Measurements from ENCODE around the gene TEPSIN. TPM values are rescaled to one million over a fixed set of nuclear protein-coding genes. Genes with fewer than 3 reads are reported as not detected.

TEPSIN gene
- polyA plus RNA-seq, 10 donors = 7.7 to 14.8 (median 11.6) TPM

- no peak for DNase-seq
Measured at GRCh38 chr17:81272616-81273015, 33.8 kb upstream of the TEPSIN start.

- no peak for DNase-seq
Measured at GRCh38 chr17:81271226-81271625, 32.4 kb upstream of the TEPSIN start.

- no peak for DNase-seq
Measured at GRCh38 chr17:81270279-81270678, 31.4 kb upstream of the TEPSIN start.

DNA sequence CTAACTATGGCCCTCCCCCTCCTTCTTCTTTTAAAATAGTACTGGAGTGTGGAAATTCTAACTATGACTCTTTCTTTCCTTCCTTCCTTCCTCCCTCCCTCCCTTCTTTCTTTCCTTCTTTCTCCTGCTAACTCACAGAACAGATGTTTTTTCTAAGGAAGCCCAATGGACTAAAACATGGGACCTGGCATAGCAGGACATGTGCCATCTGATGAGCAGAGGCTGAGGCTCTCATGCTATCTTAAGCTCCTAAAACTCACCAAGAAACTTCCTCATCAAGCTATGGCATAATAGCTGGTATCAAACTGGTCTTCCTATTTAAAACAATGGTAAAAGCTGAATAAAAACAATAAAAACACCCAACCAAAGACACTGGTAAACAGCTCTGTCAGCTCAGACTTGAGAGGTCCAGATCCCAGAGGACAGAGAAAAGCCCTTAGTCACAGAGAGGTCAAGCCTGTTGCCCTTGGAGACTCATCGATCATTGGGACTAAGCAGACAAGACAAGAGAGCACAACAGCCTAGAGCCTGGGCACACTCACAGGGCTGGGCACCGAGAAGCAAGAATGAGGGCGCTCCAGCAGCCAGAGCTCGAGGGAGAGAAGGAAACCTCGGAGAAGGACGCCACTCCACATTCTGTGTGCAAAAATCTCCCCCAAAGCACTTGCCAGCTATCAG is 28.7 kb upstream of the TEPSIN start:
- no peak for DNase-seq

DNA sequence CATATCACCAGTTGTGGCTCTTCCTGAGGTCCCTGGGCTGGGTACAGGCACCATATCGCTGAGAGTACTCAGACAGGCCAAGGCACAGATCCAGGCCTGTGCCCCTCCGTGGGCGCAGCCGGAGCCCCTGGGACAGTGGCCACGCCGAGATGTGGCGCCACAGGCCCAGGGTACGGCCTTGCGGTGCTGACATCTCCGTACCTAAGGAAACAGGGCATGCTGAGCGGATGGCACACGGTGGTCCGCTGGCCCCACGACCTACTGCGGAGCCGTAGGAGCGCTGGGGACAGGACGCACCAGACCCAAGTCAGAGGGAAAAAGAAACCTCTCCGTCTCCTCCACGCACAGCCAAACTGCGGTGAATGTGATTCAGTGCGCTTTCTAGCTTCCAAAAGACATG is 26.7 kb upstream of the TEPSIN start:
- DNase-seq = no peak

DNA sequence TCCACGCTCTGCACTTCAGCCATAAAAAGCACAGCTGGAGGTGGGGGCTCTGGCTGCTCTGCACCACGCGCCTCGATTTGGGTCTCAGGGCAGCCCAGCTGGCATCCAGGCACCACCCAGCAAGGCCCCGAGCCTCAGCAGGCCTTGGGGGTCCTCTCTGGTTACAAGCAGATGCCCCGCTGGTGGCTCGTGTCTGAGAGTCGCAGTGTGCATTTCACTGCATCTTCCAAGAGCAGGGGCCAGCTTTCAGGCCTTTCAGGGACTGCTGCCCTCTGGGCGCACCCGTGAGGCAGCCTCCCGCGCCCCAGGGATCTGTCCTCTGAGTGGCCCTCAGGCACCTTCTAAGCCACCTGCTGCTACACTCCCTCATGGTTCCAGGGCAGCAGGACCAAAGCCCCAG is 25.8 kb upstream of the TEPSIN start:
- DNase-seq = no peak

DNA sequence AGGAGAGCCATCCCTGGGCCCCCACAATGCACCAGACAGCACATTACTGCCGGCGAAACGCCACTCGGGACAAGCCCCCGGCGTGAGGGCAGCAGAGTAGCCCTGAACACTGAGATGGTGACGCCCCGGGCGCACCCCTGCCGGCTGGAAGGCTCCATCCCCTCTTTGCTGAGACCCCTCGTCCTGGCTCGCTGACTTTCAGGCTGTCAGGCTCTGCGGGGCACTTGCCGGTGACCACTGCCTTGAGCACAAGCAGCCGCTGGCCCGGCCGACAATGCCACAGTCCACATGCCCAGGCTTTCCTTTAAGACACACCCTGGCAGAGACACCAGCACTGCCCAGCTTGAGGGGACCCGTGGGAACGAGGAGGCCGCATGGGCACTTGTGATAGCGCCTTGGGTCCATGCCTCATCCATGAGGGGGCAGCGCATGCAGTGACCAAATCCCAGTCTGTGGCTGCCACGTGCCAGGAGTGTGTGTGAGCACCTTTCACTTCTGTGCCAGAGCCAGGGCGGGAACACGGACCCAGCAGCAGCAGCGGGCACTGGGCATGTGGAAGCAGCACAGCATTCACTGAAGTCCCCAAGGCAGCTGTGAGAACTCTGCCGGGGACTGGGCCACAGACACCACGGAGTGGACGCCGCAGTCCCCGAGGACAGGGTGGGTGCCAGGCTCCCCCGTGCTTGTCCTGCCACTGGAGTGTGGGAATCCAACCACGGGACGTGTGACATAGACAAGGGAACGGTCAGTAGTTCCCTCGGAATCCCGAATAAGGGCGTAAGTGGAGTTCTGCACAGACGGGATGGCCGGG is 24.7 kb upstream of the TEPSIN start:
- no peak for DNase-seq

- DNase-seq = no peak
Measured at GRCh38 chr17:81261582-81262336, 22.9 kb upstream of the TEPSIN start.

- DNase-seq = no peak
Measured at GRCh38 chr17:81261096-81261495, 22.2 kb upstream of the TEPSIN start.

DNA sequence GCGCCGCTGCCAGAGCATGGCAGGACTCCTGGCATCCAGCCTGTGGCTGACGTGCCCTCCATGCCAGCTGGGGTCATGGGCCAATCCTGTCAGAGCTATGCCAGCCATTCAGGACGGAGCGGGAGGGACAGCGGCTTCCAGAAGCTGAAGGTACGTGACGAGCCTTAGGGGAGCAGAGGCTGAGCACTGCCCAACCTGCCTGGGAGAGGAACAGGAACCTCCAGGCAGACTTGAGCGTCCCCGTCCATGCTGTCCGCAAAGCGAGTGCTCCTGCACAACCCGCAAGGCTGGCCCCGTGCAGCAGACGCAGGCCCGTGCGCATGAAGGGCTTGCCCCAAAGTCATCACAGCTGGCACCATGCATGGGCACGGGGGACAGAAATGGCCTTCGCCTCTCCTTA is 21.8 kb upstream of the TEPSIN start:
- DNase-seq = no peak

DNA sequence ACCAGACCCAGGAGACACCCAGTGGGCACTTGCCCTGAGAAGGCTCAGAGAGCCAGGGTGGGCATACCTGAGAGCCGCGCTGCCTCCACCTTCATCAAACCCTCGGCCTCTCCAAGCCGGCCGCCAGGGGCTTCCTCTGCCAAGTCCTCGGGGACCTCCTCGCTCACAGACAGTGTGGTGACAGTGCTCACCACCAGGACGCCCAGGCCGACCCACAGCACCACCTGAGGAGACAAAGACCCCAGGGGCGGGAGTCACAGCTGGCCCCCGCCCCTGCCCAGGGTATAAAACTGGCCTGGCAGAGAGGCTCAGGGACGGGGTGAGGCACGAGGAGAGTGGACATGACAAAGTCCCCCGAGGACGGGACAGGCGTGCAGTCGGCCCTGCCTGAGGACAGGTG is 21.3 kb upstream of the TEPSIN start:
- DNase-seq = no peak

DNA sequence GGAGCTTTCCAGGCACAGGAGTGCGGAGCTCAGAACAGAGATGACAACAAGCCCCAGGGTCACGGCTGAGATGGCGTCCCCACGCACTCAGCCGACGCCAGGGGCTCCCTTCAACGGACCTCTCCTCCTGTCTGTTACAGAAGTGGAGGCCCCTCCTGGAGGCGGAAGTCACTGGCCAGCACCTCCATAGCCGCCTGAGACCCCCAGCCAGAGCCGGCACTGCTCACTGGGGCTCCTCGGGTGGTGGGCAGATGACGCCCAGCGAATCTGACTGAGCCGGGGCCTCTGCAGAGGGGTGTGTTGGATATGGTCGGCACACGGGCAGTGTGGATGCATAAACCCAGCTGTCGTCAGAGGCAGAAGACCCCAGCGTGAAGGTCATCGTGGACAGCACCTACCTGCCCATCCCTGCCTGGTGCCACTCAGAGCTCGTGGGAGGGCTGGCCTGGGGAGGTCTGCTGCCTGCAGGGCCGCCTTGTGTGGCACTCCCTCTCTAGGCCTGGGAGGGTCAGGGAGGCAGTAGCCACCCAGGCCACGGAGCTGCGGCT is 20.3 kb upstream of the TEPSIN start:
- no peak for DNase-seq

GRCh38 chr17:81258292-81258691 is 19.4 kb upstream of the TEPSIN start:
- no peak for DNase-seq

- no peak for DNase-seq
Measured at GRCh38 chr17:81257533-81257932, 18.7 kb upstream of the TEPSIN start.

DNA sequence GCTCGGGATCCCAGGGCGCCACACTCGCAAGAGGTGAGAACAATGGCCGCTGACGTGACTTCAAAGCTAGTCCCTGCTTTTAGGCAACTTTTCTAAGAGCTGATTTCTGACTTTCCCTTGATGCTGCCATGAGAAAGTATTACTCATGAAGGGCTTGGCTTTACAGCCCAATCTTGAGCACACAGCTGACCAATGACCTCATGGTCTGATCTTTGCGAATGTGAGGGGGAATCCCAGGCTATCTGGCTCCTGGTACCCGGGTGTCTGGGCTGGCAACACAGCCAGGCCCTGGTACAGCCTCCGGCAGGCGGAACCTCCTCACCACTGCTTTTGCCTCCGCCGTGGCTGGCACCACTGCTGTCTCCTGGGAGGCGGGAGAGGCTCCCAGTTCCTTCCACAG is 17.8 kb upstream of the TEPSIN start:
- no peak for DNase-seq

- peak; percentile 69 to 81 (median 71) for DNase-seq
Measured at GRCh38 chr17:81254955-81255717, 16.3 kb upstream of the TEPSIN start.

GRCh38 chr17:81253358-81254131 is 14.7 kb upstream of the TEPSIN start:
- peak; percentile 36 to 69 (median 59) for DNase-seq

- DNase-seq = no peak
Measured at GRCh38 chr17:81252987-81253329, 14.1 kb upstream of the TEPSIN start.

GRCh38 chr17:81252326-81252986 is 13.6 kb upstream of the TEPSIN start:
- DNase-seq = peak in 1 of 3 donors; percentile 79

DNA sequence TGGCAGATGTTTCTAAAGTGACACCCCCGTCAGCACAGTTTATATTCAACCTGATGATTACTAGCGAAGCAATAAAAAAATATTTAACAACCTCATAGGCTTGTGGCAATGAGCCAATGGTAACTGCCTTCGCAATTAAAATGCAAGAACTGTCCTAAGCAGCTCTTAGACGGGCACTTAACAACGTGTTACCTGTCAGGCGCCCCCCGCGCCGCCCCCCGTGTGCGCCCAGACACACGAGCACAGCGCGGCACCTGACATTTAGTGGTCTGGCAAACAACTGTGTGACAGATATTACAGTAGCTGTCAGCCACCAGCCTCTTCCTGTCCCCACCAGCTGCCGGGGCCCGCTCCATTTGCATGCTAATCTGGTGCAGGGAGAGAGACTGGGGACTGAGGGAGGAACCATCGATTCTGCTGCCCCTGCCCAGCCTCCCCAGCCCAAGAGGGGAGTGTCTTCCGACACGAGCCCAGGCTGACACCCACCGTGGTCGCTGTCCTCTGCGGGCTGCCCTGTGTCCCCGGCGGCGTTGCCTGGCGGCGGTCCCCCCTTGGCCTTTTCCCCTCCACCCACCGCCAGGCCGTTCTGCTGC is 12.9 kb upstream of the TEPSIN start:
- peak in 1 of 3 donors; percentile 25 for DNase-seq

Measured in muscle of back (tissue), 11 donors.